ENCODE measurements around the gene CLDN14.

CLDN14 gene

GRCh38 chr21:36479415-36480402 lies at the start of gene CLDN14:
Gene CLDN14 (minus strand): TSS chr21:36480122. CDS start chr21:36461695, 18,427 bp downstream.
- DNase-seq, result no peak

- DNase-seq, result no peak
Observed at GRCh38 chr21:36528716-36529115, 48.8 kb upstream of the CLDN14 start.

GRCh38 chr21:36527317-36527716 lies 47.4 kb upstream of the CLDN14 start:
- no peak for DNase-seq

- DNase-seq, result no peak
Observed at GRCh38 chr21:36526104-36526503, 46.2 kb upstream of the CLDN14 start.

- no peak for DNase-seq
Observed at GRCh38 chr21:36524477-36524876, 44.6 kb upstream of the CLDN14 start.

- DNase-seq, result no peak
Observed at GRCh38 chr21:36522219-36522808, 42.4 kb upstream of the CLDN14 start.

GRCh38 chr21:36518883-36519492 lies 39.1 kb upstream of the CLDN14 start:
- no peak for DNase-seq

GRCh38 chr21:36517366-36518075 lies 37.6 kb upstream of the CLDN14 start:
- no peak for DNase-seq

- no peak for DNase-seq
Observed at GRCh38 chr21:36516281-36516680, 36.4 kb upstream of the CLDN14 start.

- no peak for DNase-seq
Observed at GRCh38 chr21:36513430-36513829, 33.5 kb upstream of the CLDN14 start.

- DNase-seq, result no peak
Observed at GRCh38 chr21:36512971-36513370, 33.0 kb upstream of the CLDN14 start.

- no peak for DNase-seq
Observed at GRCh38 chr21:36511484-36512220, 31.7 kb upstream of the CLDN14 start.

- DNase-seq, result no peak
Observed at GRCh38 chr21:36510911-36511310, 31.0 kb upstream of the CLDN14 start.

GRCh38 chr21:36509973-36510664 lies 30.2 kb upstream of the CLDN14 start:
- no peak for DNase-seq

- DNase-seq, result peak; percentile 76
Observed at GRCh38 chr21:36508948-36509347, 29.0 kb upstream of the CLDN14 start.

- no peak for DNase-seq
Observed at GRCh38 chr21:36507397-36508018, 27.6 kb upstream of the CLDN14 start.

GRCh38 chr21:36506482-36506881 lies 26.6 kb upstream of the CLDN14 start:
- DNase-seq, result no peak

GRCh38 chr21:36504067-36505058 lies 24.4 kb upstream of the CLDN14 start:
- DNase-seq, result peak; percentile 22

GRCh38 chr21:36502365-36502764 lies 22.4 kb upstream of the CLDN14 start:
- DNase-seq, result no peak

GRCh38 chr21:36501589-36501892 lies 21.6 kb upstream of the CLDN14 start:
- DNase-seq, result no peak

Data from DMS153 (cell line).